Stimulated activated CD4-positive, alpha-beta T cell treated with anti-CD3 and anti-CD28 coated beads, Interleukin-4, amount 100 ng/mL, for 48 hours (primary cell): ENCODE results near the gene ACKR2.

Experiments
- DNase-seq, 2 donors: peaks; one replicate each; pipeline ENCODE4 v3.0.0-alpha.2; 2020; ENCODE audit warnings: low read depth in 2 of 2

ACKR2 gene

DNA sequence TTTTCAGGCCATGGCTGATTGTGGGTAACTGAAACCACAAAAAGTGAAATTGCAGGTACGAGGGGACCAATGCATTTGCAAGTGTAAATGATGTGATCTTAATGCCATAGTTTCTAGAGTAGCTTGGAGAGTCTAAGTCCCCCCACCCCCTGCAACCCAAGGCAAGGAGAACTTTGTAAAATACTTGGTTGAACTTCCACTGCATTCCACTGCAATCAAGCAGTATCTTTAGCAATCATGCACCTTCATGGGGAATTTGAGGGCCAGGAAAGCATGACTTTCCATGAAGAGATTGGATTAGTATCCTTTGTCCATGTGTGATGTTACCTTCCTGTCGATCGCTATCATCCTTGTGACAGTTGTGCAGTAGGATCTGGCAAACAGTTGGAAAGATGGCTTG is 77.8 kb downstream of the ACKR2 start:
- no peak for DNase-seq

DNA sequence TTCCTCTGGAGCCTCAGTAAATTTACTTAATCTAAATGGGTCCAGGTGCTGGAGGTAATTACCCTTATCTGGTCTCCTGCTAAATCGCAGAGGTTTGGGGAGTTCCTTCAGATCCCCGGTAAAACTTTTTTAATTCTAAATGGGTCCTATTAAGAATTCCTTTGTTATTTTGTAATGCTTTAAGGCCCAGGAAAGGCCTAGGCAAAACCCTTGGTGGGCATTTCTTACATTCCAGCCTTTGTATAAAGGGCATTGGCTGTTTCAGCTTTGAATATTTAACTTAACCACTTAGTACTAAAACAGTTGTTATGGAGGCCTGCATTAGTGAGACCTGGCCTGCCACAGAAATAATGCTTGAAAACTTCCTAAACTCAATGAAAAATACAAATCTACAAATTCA is 81.8 kb downstream of the ACKR2 start:
- no peak for DNase-seq

DNA sequence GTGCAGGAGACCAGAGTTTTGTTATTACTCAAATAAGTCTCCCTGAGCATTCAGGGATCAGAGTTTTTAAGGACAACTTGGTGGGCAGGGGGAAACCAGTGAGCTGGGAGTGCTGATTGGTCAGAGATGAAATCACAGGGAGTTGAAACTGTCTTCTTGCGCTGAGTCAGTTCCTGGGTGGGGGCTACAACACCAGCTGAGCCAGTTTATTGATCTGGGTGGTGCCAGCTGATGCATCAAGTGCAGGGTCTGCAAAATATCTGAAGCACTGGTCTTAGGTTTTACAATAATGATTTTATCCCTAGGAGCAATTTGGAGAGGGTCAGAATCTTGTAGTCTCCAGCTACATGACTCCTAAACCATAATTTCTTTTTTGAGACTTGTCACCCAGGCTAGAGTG is 82.9 kb downstream of the ACKR2 start:
- no peak for DNase-seq

DNA sequence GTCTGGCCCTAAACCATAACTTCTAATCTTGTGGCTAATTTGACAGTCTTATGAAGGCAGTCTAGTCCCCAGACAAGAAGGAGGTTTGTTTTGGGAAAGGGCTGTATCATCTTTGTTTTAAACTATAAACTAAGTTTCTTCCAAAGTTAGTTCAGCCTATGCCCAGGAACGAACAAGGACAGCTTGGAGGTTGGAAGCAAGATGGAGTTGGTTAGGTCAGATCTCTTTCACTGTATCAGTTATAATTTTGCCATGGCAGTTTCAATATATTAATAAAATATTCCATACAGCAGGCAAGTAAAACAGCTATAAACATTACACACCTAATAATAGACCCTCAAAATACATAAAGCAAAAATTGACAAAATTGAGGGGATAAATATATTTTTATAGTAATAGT is 83.6 kb downstream of the ACKR2 start:
- no peak for DNase-seq

DNA sequence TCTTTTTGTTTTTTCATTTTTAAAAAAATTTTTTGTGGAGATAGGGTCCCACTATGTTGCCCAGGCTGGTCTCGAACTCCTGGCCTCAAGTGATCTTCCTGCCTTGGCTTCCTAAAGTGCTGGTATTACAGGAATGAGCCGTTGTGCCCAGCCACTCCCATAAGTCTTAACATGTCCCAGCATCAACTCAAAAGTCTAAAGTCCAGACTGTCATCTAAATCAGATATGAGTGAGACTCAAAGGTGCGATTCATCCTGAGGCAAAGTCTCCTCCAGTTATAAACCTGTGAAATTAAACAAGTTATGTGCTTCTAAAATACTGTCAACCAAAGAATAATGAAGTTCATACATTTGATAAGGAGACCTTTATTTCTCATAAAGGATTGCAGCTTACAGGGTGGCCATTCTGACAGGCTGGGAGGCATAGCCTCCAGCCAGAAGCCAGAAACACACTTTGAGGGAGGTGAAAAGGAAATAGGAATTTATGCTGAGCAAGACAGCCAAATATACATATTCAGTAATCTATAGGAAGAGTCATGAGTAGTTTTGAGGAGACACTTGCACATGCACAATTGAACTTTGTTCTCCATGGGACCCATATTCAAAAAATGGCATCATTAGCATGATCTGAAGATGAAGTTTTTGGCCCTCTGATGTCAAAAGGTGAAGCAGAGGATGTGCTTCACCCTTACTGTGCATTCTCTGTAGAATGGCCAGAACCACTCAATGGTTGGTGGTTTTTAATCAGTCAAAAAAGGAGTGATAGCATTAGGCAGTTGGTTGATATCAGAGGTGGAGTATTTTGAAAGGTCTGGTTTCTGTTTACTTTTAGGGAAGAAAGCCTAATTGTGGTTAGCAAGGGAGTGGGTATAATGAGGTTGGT is 85.7 kb downstream of the ACKR2 start:
- no peak for DNase-seq

DNA sequence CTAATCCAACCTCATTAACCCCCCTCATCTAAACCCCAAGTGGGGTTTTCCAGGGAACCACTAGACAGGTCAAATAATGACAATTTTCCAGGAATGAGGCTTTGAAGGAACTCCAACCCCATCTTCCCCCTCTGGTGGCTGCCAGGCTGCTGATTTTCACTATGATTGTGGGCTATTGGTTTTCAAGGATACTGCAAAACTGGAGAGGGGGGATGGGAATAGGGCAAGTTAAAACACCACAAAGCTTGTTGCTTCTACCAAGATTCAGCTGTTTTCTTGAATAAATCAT is 86.3 kb downstream of the ACKR2 start:
- no peak for DNase-seq

DNA sequence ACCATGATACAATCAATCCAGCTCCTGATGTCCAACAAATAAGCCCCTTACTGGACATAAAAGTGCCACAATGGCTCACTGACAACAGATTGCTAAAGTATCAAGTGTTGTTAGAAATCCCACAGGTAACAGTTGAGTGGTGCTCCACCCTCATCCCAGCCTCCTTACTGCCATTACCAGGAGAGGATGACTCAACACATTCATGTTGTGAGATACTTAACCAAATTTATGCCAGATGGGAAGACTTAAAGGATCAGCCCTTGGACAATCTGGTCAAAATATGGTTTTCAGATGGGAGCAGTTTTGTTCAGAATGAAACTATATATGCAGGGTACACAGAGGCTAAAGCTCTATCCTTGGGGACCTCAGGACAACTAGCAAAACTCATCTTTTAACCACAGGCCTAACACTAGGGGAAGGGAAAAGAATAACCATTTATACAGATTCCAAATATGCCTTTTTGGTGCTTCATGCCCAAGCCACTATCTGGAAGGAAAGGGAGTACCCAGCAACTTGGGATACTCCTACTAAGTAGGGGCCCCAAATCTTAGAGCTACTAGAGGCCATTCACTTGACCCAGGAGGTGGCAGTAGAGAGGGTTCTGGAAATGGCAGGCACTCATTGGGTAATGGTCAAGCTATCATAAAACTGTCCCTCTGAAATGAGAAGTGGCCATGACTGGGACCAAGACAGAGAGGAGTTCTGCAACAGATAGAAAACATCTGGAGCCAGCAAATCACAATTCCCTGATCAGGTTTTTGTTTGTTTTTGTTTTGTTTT is 89.8 kb downstream of the ACKR2 start:
- no peak for DNase-seq

DNA sequence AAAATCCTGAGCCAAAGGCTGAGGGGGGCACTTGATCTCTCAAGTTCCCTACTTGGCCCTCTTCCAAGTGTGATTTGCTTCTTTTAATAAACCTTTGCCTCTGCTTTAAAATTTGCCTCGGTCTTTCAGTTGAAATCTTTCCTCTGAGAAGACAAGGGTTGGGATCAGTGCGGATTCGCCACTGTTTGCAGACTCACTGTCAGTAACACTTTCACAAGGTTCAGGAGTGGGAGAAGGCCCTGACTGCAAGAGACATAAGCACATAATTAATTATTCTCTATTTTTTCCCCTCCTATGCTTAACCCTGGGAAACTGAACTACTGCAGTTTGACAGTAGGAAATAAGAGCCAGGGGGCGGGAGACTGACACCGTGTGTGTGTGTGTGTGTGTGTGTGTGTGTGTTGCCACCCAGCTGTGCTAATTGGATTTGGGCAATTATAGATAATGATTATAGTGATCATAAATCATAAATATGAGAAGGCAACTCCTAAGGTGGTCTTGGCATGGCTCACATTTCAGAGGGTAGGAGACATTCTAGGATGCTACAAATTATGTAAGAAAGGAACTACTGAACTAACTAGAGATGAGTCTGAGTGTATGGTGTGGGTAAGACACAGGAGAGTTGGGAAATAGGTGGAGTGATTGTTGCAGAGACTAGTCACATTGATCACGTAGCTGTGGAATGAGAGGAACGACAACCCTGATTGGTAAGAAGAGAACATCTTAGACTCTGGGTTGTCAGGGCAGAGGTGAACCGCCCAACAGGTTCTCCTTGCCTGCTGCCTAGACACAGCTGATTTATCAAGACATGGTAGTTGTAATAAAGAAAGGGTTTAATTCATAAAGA is 91.2 kb downstream of the ACKR2 start:
- DNase-seq, result no peak

DNA sequence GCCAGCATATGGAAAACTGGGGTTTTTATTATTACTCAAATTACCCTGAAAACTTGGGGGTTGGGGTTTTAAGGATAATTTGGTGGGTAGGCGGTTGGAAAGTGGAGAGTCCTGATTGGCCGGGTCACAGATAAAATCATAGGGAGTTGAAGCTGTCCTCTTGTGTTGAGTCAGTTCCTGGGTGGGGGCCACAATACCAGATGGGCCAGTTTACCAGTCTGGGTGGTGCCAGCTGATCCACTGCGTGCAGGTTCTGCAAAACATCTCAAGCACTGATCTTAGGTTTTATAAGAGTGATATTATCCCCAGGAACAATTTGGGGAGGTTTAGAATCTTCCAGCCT is 91.8 kb downstream of the ACKR2 start:
- no peak for DNase-seq

DNA sequence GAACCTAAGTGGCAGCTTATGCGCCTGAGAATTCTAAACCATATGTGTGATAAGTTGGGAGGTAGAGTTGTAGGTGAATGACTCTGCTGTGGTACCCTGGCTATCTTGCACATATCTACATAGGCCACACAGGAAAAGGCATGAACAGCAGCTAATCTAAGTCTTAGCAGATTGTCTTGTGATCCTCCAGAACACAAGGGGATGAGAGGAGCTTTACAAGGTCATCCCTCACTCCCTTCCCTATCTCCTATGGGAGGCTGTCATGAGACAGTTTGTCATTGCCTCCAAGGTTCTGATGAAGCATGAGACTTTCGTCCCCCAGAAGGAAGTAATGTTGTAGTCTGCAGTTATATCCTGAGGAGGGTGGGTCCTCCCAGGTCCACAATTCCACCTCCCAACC is 93.0 kb downstream of the ACKR2 start:
- DNase-seq, result no peak

DNA sequence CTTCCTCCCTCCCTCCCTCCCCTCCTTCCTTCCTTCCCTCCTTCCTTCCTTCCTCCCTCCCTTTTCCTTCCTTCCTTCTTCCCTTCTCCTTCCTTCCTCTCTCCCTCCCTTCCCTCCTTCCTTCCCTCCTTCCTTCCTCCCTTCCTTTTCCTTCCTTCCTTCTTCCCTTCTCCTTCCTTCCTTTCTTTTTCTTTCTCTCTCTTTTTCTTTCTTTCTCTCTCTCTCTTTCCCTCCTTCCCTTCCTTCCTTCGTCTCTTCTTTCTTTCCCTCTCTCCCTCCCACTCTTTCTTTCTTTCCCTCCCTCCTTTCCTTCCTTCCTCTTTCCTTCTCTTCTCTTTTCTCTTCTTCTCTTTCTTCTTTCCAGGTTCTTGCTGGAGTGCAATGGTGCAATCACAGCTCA is 94.8 kb downstream of the ACKR2 start:
- no peak for DNase-seq

DNA sequence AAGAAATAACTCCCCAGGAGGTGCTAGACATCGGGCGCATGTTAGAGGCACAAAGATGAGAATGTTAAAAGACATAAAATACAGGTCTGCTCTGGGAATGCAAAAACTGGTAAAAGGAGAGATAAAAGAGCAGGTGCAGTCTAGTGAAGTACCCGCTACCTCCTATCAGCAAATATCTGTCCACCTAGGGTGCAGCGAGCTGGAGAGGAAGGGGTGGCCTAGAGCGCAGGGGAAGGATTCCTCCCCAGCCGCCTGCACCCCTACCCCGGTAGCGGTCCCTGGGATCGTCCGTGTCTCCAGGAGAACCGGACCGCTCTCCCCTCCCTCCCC is 96.5 kb downstream of the ACKR2 start:
- DNase-seq, result no peak

DNA sequence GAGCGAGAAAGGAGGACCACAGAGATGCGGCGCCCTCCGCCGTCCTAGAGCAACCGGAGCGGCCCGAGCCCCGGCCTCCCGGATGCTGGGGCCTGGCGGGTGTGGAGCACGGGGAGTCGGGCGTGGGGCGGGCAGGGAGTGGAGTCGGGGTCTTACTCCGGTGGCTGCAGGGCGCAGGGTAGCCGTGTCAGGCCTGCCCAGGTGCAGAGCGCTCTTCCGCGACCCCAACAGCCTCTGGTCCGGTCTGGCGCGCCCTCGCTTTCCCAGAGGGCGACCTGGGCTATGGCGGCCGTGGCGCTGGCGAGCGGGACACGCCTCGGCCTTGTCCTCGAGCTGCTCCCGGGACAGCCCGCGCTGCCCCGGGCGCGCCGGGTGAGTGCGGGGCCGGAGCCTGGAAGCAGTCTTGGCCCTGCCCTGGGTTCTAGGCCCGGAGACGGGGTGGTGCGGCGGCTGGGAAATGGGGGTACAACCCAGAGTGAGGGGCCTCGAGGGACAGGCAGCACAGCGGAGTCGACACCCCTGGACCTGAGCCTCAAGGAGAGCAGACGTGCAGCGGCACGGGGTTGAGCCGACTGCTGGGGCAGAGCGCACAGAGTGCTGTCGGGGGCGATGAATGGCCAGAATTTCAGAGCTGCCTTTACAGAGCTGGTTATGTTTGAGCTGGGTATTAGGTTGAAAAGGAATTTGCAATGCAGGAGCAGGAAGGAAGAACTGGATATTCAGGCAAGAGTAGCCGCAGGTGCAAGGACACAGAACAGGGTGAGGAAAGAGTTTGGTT is 97.0 kb downstream of the ACKR2 start, which contains the start of gene ZNF662:
Gene ZNF662 (plus strand): TSS at position 73 of the 778 bp plus-strand sequence. CDS start 1,973 bp downstream, outside the sequence.
- DNase-seq, result peak in 1 of 2 donors; percentile 26

DNA sequence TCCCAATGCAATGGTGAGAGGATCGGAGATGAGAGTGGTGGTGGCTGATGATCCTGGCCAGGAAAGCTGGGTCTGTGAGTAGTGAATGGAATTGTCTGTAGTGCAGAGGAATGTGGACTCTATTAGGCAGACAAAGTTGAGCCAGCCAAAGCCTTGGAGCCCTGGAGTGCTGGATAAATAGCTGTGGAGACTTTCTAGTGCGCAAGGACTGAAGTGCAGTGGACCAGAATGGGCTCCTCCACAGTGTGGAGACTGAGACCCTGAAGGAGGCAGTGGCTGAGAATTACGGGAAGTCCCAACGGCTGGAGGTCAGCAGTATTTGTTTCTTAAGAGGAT is 97.6 kb downstream of the ACKR2 start:
- no peak for DNase-seq

DNA sequence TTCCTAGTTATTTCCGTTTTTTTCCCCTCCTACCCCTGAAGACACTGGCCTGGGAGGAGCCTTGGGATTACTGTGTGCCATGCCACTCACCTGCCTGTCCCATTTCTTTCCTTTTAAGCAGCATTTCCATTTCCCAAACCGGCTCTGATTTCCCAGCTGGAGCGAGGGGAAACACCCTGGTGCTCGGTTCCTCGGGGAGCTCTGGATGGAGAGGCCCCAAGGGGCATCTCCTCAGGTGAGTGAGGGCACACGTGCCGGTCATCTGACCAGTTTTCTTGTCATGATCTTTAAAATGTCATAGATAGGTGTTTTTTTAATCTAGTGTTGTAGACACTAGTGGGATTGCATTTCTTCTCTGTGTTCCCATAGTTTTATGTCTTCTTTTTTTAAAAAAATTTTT is 99.4 kb downstream of the ACKR2 start:
- no peak for DNase-seq

DNA sequence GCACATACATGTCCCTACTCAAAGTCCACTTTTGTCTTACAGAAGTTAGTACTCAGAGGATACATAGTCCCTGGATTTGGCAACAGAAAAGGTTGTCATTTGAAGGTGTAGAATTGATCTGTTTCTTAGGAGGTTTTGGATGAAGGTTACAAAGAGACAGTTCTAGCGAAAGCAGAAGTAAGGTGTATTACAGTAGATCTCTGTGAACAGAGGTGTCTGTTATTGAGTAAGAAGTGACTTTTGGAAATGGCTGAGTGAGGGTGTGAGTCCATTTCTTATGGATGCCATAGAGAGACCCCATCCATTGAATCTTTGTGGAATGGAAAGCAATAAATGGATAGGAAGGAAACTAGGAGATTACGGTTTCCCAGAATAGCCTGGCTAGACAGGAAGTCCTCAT is 102.3 kb downstream of the ACKR2 start:
- no peak for DNase-seq

DNA sequence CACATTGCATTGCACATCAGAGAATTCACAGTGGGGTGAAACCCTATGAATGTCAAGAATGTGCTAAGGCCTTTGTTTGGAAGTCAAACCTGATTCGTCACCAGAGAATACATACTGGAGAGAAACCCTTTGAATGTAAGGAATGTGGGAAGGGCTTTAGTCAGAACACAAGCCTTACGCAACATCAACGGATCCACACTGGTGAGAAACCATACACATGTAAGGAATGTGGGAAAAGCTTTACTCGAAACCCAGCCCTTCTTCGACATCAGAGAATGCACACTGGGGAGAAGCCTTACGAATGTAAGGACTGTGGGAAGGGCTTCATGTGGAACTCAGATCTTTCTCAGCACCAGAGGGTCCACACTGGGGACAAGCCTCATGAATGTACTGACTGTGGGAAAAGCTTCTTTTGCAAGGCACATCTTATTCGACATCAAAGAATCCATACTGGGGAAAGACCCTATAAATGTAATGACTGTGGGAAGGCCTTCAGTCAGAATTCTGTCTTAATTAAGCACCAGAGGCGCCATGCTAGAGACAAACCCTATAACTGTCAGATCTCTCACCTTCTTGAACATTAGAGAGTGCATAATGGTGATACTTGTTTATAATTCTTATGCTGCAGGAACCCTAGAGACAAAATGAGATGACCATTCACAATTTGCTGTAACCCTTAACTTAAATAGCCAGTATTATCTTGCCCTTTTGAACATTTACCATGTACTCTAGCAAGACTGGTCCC is 105.7 kb downstream of the ACKR2 start:
- no peak for DNase-seq
